ENCODE data around the gene LDAH.

DNA sequence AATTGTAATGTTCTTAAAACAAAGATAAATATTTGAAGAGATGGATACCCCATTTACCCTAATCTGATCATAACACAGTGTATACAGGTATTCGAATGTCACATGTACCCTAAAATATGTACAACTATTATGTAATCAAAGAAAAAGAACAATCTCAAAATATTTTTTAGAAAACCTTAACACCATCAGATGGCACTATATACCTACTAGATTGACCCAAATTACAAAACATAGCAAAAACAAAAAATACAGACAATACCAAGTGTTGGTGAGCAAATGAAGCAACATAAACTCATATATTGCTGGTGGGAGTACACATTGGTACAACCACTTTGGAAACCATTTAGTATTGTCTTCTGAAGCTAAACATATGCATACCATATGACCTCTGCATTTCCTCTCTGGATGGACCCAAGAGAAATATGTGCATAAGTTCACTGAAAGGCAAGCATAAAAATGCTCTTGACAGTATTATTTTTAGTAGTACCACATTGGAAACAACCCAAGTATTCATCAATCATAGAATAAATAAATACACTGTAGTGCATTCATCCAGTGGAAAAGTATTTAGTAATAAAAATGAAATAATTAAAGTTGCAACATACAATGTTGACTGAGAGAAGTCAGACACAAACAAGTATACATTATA, 100.2 kb downstream of the LDAH start:
- TF ChIP-seq, protein P1, sequence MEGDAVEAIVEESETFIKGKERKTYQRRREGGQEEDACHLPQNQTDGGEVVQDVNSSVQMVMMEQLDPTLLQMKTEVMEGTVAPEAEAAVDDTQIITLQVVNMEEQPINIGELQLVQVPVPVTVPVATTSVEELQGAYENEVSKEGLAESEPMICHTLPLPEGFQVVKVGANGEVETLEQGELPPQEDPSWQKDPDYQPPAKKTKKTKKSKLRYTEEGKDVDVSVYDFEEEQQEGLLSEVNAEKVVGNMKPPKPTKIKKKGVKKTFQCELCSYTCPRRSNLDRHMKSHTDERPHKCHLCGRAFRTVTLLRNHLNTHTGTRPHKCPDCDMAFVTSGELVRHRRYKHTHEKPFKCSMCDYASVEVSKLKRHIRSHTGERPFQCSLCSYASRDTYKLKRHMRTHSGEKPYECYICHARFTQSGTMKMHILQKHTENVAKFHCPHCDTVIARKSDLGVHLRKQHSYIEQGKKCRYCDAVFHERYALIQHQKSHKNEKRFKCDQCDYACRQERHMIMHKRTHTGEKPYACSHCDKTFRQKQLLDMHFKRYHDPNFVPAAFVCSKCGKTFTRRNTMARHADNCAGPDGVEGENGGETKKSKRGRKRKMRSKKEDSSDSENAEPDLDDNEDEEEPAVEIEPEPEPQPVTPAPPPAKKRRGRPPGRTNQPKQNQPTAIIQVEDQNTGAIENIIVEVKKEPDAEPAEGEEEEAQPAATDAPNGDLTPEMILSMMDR (conservative IDR thresholded peaks at IDR 0.05) = peak; percentile 12
- TF ChIP-seq ZFX (IDR thresholded peaks at IDR 0.05) = no peak
